HEK293 (cell line): ENCODE data around the gene ZDHHC8.

ENCODE experiments used
- CTCF ChIA-PET: fragments of 350-600 bp; formaldehyde crosslinking; extraction: SDS; loops from one replicate; lab custom pipeline; 2021; ENCODE audit warnings: antibody characterized with exemption; lab: Yijun Ruan, JAX
- POLR2A ChIA-PET: fragments of 300-600 bp; formaldehyde crosslinking; extraction: SDS; loops from one replicate; lab custom pipeline; 2020; ENCODE audit warnings: antibody characterized with exemption, inconsistent platforms; lab: Yijun Ruan, JAX
- H3K27ac ChIP-seq: fragments of 200-500 bp; sonication (Bioruptor generic); 2 replicates; pipeline ENCODE4 v1.5.1; 2014; ENCODE audit warnings: low read depth, low read length, control low read depth, inconsistent platforms; ENCODE audit errors: extremely low read depth
- H3K36me3 ChIP-seq, 2 experiments: fragments of 200-500 bp in 1 of 2; sonication (Bioruptor generic) in 1 of 2; 1 replicate in 1 of 2; 2 replicates in 1 of 2; pipeline ENCODE4 v1.5.1; 2014 to 2017; ENCODE audit warnings: inconsistent platforms in 2 of 2, low read length in 2 of 2; ENCODE audit not compliant: control insufficient read depth in 2 of 2, insufficient read depth in 1 of 2
- H3K4me1 ChIP-seq: fragments of 200-500 bp; sonication (Bioruptor generic); 2 replicates; pipeline ENCODE4 v1.5.1; 2014; ENCODE audit warnings: mild to moderate bottlenecking, low read length, inconsistent platforms; ENCODE audit not compliant: control insufficient read depth, insufficient read depth
- H3K4me3 ChIP-seq: 2 replicates; pipeline ENCODE4 v1.5.1; 2011; ENCODE audit warnings: low read depth, mild to moderate bottlenecking, control low read depth, low read length, moderate library complexity
- H3K9me3 ChIP-seq: fragments of 200-500 bp; sonication (Bioruptor generic); 2 replicates; pipeline ENCODE4 v1.5.1; 2014; ENCODE audit warnings: low read depth, low read length, inconsistent platforms; ENCODE audit not compliant: control insufficient read depth, insufficient read depth
- SETDB1 ChIP-seq: IDR thresholded peaks from one replicate; pipeline ENCODE4 v1.6.1; 2017; ENCODE audit warnings: mild to moderate bottlenecking, low read length, moderate library complexity, mixed read lengths; ENCODE audit not compliant: insufficient read length
- SP7 ChIP-seq: fragments of 450-650 bp; formaldehyde crosslinking; IDR thresholded peaks from 2 replicates; pipeline ENCODE4 v1.5.1; 2016; ENCODE audit warnings: missing biosample characterization, missing genetic modification characterization
- ZBTB44 ChIP-seq: fragments of 450-650 bp; IDR thresholded peaks from 2 replicates; pipeline ENCODE4 v1.5.1; 2018; ENCODE audit warnings: missing biosample characterization, mild to moderate bottlenecking, missing genetic modification characterization
- ZBTB7A ChIP-seq: fragments of 450-650 bp; formaldehyde crosslinking; IDR thresholded peaks from 2 replicates; pipeline ENCODE4 v1.5.1; 2016; ENCODE audit warnings: low read depth, missing biosample characterization, missing genetic modification characterization
- ZBTB8A ChIP-seq: fragments of 450-650 bp; formaldehyde crosslinking; IDR thresholded peaks from 2 replicates; pipeline ENCODE4 v1.5.1; 2016; ENCODE audit warnings: missing biosample characterization, missing genetic modification characterization
- ZFHX2 ChIP-seq: fragments of 450-650 bp; formaldehyde crosslinking; conservative IDR thresholded peaks from 2 replicates; pipeline ENCODE4 v1.5.1; 2016; ENCODE audit warnings: missing biosample characterization, missing genetic modification characterization
- ZIC2 ChIP-seq: fragments of 450-650 bp; formaldehyde crosslinking; IDR thresholded peaks from 2 replicates; pipeline ENCODE4 v1.5.1; 2016; ENCODE audit warnings: missing biosample characterization, missing genetic modification characterization
- ZNF133 ChIP-seq: fragments of 450-650 bp; formaldehyde crosslinking; IDR thresholded peaks from 2 replicates; pipeline ENCODE4 v1.5.1; 2016; ENCODE audit warnings: missing biosample characterization, missing genetic modification characterization
- ZNF148 ChIP-seq: fragments of 450-650 bp; formaldehyde crosslinking; IDR thresholded peaks from 2 replicates; pipeline ENCODE4 v1.5.0; 2017; ENCODE audit warnings: missing biosample characterization, missing genetic modification characterization, borderline replicate concordance
- ZNF184 ChIP-seq: fragments of 450-650 bp; IDR thresholded peaks from 2 replicates; pipeline ENCODE4 v1.5.1; 2018; ENCODE audit warnings: missing biosample characterization, mild to moderate bottlenecking, missing genetic modification characterization
- ZNF341 ChIP-seq: fragments of 450-650 bp; formaldehyde crosslinking; IDR thresholded peaks from 2 replicates; pipeline ENCODE4; 2016; ENCODE audit warnings: low read depth, missing biosample characterization, missing genetic modification characterization
- ZNF394 ChIP-seq: fragments of 450-650 bp; formaldehyde crosslinking; IDR thresholded peaks from 2 replicates; pipeline ENCODE4 v1.5.1; 2016; ENCODE audit warnings: missing biosample characterization, missing genetic modification characterization, mild to moderate bottlenecking, moderate library complexity, borderline replicate concordance
- ZNF423 ChIP-seq: fragments of 450-650 bp; formaldehyde crosslinking; IDR thresholded peaks from 2 replicates; pipeline ENCODE4 v1.5.1; 2016; ENCODE audit warnings: missing biosample characterization, missing genetic modification characterization
- ZNF555 ChIP-seq: fragments of 450-650 bp; formaldehyde crosslinking; conservative IDR thresholded peaks from 2 replicates; pipeline ENCODE4 v1.5.1; 2017; ENCODE audit warnings: missing biosample characterization, mild to moderate bottlenecking, missing genetic modification characterization, inconsistent platforms
- ZNF561 ChIP-seq: fragments of 450-650 bp; IDR thresholded peaks from 2 replicates; pipeline ENCODE4 v1.5.1; 2018; ENCODE audit warnings: missing biosample characterization, missing genetic modification characterization, borderline replicate concordance
- ZNF645 ChIP-seq: fragments of 450-650 bp; formaldehyde crosslinking; IDR thresholded peaks from 2 replicates; pipeline ENCODE4; 2016; ENCODE audit warnings: missing biosample characterization, missing genetic modification characterization
- ZNF777 ChIP-seq: fragments of 450-650 bp; formaldehyde crosslinking; IDR thresholded peaks from 2 replicates; pipeline ENCODE4 v1.5.1; 2017; ENCODE audit warnings: missing biosample characterization, missing genetic modification characterization, borderline replicate concordance
- ZNF830 ChIP-seq: fragments of 450-650 bp; IDR thresholded peaks from 2 replicates; pipeline ENCODE4 v1.5.0; 2018; ENCODE audit warnings: missing biosample characterization, missing genetic modification characterization, low read depth, mild to moderate bottlenecking, moderate library complexity
- ZXDB ChIP-seq: fragments of 450-650 bp; formaldehyde crosslinking; IDR thresholded peaks from 2 replicates; pipeline ENCODE4 v1.5.1; 2016; ENCODE audit warnings: missing biosample characterization, missing genetic modification characterization

The ZDHHC8 gene

GRCh38 chr22:20176421-20177085 lies 44.9 kb downstream of the ZDHHC8 start:
- ChIA-PET CTCF (interaction anchor here (1.0 to 3.1 kb wide), 2 partner anchors 62 to 242 kb away, joined by 5 to 12 read pairs; no protein-coding TSS in a partner anchor), POLR2A (no interaction called here)
- H3K9me3 ChIP-seq = no peaks in the 10 kb centered on the region
- peaks cover 2% of the 10 kb centered on the region; the same call in 1 of the 2 replicates for H3K4me1 ChIP-seq
- H3K27ac ChIP-seq = no peak overlapping the region
- H3K36me3 ChIP-seq = no peaks in the 10 kb centered on the region
- no peak overlapping the region for H3K4me3 ChIP-seq
- peak; percentile 54 for TF ChIP-seq ZBTB44 (tag by site-specific recombination)
- peak; percentile 39; the same call in 1 of the 2 replicates for TF ChIP-seq ZNF341 (tag by site-specific recombination)
- TF ChIP-seq ZNF394 = no peak

GRCh38 chr22:20177217-20177911 lies 45.8 kb downstream of the ZDHHC8 start:
- Histone ChIP-seq H3K9me3 (no peaks in the 10 kb centered on the region), H3K36me3 (no peaks in the 10 kb centered on the region)
- no peak for TF ChIP-seq ZBTB7A
- TF ChIP-seq ZIC2 (tag by site-specific recombination) = 0 out of 2 replicates have a peak, but pooled peaks have one; percentile 7
- 0 out of 2 replicates have a peak, but pooled peaks have one; percentile 16 for TF ChIP-seq ZFHX2 (tag by site-specific recombination)
- peak; percentile 47; the same call in 1 of the 2 replicates for TF ChIP-seq ZBTB8A (tag by site-specific recombination)
- TF ChIP-seq, all 188 proteins: peak for 3
- ChIA-PET POLR2A (interaction anchor here (0.6 kb wide), 1 partner anchor 69 kb away, joined by 3 read pairs; no protein-coding TSS in a partner anchor), CTCF (interaction anchor here (1.2 to 3.1 kb wide), 2 partner anchors 9 to 61 kb away, joined by 3 to 12 read pairs; no protein-coding TSS in a partner anchor)
- Histone ChIP-seq H3K4me3 (no peak overlapping the region), H3K4me1 (peaks cover 2% of the 10 kb centered on the region; the same call in 1 of the 2 replicates), H3K27ac (no peak overlapping the region)

DNA sequence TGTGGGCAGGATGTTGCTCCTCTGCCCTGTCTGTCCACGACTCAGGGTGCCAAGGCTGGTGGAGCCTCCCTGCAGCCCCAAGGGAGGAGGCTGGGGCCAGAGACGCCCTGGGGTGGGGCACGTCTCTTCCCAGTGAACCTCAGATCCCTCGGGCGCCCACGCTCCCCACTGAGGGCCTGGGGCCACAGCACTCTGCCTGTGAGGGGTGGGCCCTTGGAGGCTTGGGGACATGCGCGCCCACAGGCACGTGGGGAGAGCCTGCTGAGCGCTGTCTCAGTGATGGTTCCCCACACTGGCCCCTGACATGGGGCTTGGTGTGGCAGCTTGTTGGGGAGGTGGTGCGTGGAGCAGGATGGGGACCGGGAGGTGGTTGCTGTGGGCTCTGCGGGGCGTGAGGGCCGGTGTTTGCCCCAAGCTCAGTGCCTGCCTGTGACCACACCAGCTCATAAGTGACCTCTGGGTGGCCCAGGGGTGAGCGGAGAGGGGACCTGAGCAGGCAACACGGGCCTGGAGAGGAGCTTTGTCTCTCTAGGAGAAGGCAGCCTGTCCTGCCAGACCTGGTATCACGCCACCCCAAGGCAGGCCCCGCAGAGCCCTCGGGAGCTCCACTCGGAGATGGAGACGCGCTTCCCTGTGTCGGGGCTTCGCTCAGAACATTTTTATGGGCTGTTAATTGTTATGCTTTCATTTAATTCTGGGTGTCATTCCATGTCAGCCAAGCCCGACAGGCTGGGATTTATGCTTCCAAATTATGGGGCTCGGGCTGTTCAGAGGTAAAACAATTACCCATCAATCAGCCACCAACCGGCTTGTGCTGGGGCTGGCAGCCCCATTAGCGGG lies 46.7 kb downstream of the ZDHHC8 start:
- no peaks in the 10 kb centered on the region for H3K9me3 ChIP-seq
- TF ChIP-seq ZNF645 (tag by site-specific recombination) = no peak
- TF ChIP-seq ZFHX2 (tag by site-specific recombination) = peak; percentile 39; the same call in 1 of the 2 replicates
- TF ChIP-seq ZNF184 (tag by site-specific recombination) = no peak
- 0 out of 2 replicates have a peak, but pooled peaks have one; percentile 17 for TF ChIP-seq ZNF423
- TF ChIP-seq SP7 (tag by site-specific recombination) = peak; percentile 96
- TF ChIP-seq ZIC2 (tag by site-specific recombination) = peak; percentile 67
- peaks cover 2% of the 10 kb centered on the region; the same call in 1 of the 2 replicates for H3K4me1 ChIP-seq
- ChIA-PET POLR2A (no interaction called here), CTCF (interaction anchor here (1.2 kb wide), 1 partner anchor 8 kb away, joined by 3 read pairs; no protein-coding TSS in a partner anchor)
- no peak overlapping the region for H3K4me3 ChIP-seq
- no peaks in the 10 kb centered on the region for H3K36me3 ChIP-seq
- no peak overlapping the region for H3K27ac ChIP-seq

- no peak overlapping the region for H3K27ac ChIP-seq
- POLR2A ChIA-PET = no interaction called here
- no peaks in the 10 kb centered on the region for H3K36me3 ChIP-seq
- no peaks in the 10 kb centered on the region for H3K9me3 ChIP-seq
- no peak overlapping the region for H3K4me3 ChIP-seq
- no peaks in the 10 kb centered on the region for H3K4me1 ChIP-seq
- CTCF ChIA-PET = interaction anchor here (1.2 kb wide), 1 partner anchor 8 kb away, joined by 3 read pairs; no protein-coding TSS in a partner anchor
- TF ChIP-seq ZNF133 (tag by site-specific recombination) = no peak
- TF ChIP-seq ZNF561 (tag by site-specific recombination) = no peak
- no peak for TF ChIP-seq ZNF555 (tag by site-specific recombination)
- no peak for TF ChIP-seq ZNF777 (tag by site-specific recombination)
- no peak for TF ChIP-seq SETDB1
- no peak for TF ChIP-seq ZXDB (tag by site-specific recombination)
- TF ChIP-seq ZNF148 (tag by site-specific recombination) = no peak
- no peak for TF ChIP-seq ZNF830 (tag by site-specific recombination)
Observed at GRCh38 chr22:20178915-20179227, 47.3 kb downstream of the ZDHHC8 start.
